Choroid plexus epithelial cell (primary cell): ENCODE results near the gene COL5A1.

Source experiments
- DNase-seq: peaks from one replicate; pipeline ENCODE4 v3.0.0-alpha.2; 2010; ENCODE audit warnings: low read depth
- H3K4me3 ChIP-seq: 2 replicates; pipeline ENCODE4 v1.5.1; 2011; ENCODE audit warnings: low read depth, mild to moderate bottlenecking, control low read depth, low read length, moderate library complexity
- CTCF ChIP-seq: conservative IDR thresholded peaks from 2 replicates; pipeline ENCODE4 v1.5.1; 2011; ENCODE audit warnings: low read depth, mild to moderate bottlenecking, control low read depth, inconsistent platforms, low read length, moderate library complexity

The COL5A1 gene

GRCh38 chr9:134818000-134818568 lies 176.5 kb downstream of the COL5A1 start:
- DNase-seq: no peak
- TF ChIP-seq CTCF: no peak
- no peak overlapping the region for H3K4me3 ChIP-seq

- no peak for DNase-seq
- no peak for TF ChIP-seq CTCF
- no peak overlapping the region for H3K4me3 ChIP-seq
Measured at GRCh38 chr9:134818591-134818990, 177.0 kb downstream of the COL5A1 start.

- no peak for TF ChIP-seq CTCF
- no peak overlapping the region for H3K4me3 ChIP-seq
- no peak for DNase-seq
Measured at GRCh38 chr9:134820901-134821300, 179.3 kb downstream of the COL5A1 start.

GRCh38 chr9:134822541-134822940 lies 180.9 kb downstream of the COL5A1 start:
- TF ChIP-seq CTCF: no peak
- no peak for DNase-seq

GRCh38 chr9:134823623-134824022 lies 182.0 kb downstream of the COL5A1 start:
- TF ChIP-seq CTCF: no peak

More at GRCh38 chr9:134822541-134822940, 180.9 kb downstream of the COL5A1 start:
- no peak overlapping the region for H3K4me3 ChIP-seq

GRCh38 chr9:134824583-134824982 lies 183.0 kb downstream of the COL5A1 start:
- no peak for TF ChIP-seq CTCF

More at GRCh38 chr9:134823623-134824022, 182.0 kb downstream of the COL5A1 start:
- H3K4me3 ChIP-seq: no peak overlapping the region
- DNase-seq: no peak

GRCh38 chr9:134825025-134825424 lies 183.4 kb downstream of the COL5A1 start:
- no peak for TF ChIP-seq CTCF
- peak; percentile 22 for DNase-seq
- H3K4me3 ChIP-seq: no peak overlapping the region

More at GRCh38 chr9:134824583-134824982, 183.0 kb downstream of the COL5A1 start:
- no peak for DNase-seq
- no peak overlapping the region for H3K4me3 ChIP-seq
